ENCODE measurements around the gene OCSTAMP.

Gene OCSTAMP, protein sequence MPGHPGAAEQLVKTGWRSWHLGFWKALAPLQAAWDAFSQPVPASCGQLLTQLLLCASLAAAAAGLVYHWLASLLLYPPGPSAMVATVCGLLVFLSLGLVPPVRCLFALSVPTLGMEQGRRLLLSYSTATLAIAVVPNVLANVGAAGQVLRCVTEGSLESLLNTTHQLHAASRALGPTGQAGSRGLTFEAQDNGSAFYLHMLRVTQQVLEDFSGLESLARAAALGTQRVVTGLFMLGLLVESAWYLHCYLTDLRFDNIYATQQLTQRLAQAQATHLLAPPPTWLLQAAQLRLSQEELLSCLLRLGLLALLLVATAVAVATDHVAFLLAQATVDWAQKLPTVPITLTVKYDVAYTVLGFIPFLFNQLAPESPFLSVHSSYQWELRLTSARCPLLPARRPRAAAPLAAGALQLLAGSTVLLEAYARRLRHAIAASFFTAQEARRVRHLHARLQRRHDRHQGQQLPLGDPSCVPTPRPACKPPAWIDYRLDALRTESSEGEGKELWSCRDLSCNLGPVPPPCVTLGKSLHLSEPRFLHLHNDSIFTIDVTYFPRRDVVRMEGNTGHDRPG

DNA sequence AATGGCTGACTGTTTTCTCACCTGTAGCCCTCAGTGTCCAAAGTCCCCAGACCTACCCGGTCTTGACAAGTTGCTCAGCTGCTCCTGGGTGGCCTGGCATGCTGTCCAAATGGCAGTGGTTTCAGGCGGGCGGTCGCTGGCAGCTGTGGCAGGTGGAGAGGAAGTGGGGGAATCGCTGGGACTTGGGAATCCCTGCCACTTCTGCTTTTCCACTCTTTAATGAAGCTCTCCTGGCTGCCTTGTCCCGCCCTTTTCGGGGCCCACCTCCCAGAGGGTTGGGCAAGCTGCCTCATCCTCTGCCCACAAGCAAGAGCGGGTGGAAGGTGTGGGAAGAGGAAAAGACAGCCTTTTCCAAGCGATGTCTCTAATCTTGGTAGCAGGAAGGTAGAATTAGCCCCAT, at the start of gene OCSTAMP:
Gene OCSTAMP (minus strand): TSS at position 194 of the 400 bp plus-strand sequence. CDS start 94 bp downstream, at position 100.
- DNase-seq = no peak

DNA sequence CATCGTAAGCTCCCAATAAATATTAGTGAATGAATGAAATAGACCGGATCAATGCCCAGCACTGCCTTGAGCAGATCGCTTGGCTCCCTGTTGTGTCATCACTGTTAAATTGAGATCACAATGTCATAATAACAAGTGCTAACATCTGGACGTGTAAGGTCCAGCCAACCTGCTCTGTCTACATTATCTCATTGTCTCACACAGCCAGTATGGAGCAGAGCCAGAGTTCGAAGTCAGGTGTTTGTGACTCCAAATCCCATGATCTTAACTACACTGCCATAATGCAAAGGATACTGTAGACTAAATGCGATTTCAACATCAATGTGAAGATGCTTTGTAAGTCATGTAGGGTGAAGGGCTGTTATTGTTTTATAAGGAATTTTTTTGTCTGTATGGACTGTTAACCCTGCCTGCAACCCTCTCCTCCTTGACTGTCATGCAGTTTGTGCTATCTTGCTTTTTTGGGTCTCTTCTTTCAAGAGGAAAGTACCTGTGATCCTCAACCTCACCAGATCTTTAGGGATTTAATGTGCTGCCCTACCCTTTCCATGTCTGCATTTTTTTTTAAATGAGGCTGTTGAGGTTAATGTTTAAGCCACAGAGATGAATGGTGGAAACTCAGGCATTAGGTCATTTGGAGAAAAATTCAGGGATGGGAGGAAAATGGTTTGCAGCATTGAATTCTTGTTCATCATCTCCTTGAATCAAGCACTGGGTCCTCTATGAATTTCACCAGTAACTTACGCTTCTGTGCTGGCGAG, 49.0 kb upstream of the OCSTAMP start:
- DNase-seq = no peak

- DNase-seq = no peak
These were observed 45.5 kb upstream of the OCSTAMP start for GRCh38 chr20:46595933-46596332.

DNA sequence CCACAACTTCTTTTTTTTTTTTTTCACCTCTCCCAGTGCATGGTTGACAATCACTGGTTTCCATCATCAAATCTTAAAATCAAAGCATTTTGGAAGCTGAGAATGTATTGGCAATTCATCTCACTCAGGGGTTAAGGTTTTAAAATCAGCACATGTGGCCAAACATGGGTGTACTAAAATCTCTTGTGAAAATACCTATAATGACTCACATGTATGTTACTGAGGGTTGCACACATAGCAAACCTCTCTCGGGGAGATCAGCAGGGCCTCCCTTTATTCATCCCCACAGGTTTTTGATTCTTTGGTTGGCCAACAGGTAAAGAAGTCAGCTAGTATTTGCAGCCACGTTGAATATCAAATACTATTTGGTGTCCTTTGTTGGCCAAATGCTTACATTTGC, 44.3 kb upstream of the OCSTAMP start:
- DNase-seq = no peak

GRCh38 chr20:46592580-46593362, 42.3 kb upstream of the OCSTAMP start:
- no peak for DNase-seq

GRCh38 chr20:46590443-46590842, 40.0 kb upstream of the OCSTAMP start:
- DNase-seq = no peak

DNA sequence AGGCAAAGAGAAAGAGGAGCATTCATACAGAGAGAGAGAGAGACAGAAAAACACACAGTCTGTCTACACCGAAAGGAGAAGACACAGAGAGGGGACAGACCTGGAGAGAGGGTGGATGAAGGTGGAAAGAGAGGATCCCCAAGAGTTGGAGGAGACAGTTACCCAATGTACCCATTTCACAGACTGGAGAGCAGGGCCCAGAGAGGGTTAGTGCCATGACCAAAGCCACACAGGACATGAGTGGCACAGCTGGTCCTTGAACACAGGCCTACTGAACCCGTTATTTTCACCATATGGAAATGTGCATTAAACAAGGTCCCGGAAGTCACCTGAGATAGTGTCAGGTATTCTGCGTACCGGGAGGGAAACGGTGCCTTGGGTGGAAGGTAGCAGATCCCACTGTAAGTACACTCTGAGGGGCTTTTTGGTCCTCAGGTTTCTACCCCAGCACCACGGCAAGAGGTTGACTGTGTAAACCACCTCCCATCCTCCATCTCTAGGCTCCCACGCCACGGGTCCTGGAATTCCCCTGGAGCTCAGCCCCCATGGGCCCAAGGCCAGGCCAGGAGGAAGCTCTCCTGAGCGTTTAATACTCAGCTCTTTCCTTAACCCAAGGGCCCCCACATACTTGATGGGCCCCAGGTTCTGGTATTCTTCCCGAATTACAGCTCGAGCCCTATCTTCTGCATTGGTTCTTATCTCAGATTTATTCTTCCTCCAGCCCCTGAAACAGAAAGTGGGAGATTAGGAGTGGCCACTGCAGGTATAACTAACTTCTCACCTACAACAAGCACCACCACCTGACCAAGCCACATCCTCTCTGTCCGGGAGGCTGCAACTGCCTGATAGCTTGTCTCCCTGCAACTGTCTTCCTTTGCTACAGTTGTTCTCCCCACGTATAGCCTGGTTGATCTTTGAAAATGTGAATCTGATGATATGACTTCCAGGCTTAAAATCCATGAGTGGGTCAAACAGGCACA, 38.4 kb upstream of the OCSTAMP start:
- no peak for DNase-seq

GRCh38 chr20:46587986-46588385, 37.5 kb upstream of the OCSTAMP start:
- DNase-seq = no peak

GRCh38 chr20:46586724-46587123, 36.3 kb upstream of the OCSTAMP start:
- no peak for DNase-seq

DNA sequence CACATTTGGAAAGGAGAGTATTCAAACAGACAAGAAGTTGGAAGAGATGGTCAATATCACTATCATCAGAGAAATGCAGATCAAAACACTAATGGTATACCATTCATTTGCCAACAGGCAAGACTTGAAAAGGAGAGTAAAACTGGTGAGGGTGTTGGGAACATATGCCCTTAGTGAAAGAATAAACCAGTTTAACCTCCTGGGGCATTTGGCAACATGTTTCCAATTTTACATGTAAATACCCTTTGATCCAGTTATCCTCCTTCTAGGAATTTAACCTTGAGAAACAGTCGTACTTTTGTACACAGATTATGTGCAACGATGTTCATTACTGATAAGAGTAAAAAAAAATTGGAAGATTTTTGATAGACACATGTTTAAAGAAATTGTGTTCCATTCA, 34.1 kb upstream of the OCSTAMP start:
- DNase-seq = no peak

DNA sequence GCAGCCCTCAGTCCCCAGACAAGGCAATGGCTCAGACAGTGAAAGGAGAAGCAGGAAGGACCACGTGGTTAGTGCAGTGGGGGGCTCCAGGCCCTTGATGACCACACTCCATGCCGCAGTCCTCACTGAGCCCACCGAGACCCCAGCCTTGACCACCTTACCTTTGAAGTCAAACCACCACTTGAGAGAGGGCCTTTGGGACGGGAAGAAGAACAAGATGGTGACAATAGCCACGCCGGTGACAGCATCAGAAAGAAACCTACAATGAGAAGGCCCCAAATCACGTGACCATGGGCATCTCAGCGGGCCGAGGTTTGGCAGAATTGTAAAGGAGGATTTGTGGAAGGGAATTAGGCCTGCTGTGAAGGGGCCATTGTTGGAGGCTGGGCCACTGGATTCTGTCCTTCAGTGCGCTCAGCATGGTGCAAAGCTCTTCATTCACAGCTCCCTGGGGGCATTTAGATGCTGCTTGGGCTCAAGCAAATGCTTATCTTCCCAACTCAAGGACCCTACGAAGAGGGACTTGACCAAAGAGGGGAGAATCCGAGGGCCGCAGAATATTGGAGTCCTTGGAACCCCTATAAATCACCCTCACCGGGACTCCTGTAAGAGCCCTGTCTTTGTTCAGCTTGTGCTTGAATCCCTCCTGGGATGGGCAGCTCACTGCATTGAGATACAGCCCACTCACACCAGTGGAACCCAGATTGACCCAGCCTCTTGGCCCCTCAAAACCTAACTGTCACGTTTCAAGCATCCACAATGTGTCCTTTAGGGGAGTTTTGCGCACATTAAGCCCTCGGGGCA, 33.2 kb upstream of the OCSTAMP start:
- no peak for DNase-seq

- DNase-seq = no peak
These were observed 32.2 kb upstream of the OCSTAMP start for GRCh38 chr20:46582648-46583047.

DNA sequence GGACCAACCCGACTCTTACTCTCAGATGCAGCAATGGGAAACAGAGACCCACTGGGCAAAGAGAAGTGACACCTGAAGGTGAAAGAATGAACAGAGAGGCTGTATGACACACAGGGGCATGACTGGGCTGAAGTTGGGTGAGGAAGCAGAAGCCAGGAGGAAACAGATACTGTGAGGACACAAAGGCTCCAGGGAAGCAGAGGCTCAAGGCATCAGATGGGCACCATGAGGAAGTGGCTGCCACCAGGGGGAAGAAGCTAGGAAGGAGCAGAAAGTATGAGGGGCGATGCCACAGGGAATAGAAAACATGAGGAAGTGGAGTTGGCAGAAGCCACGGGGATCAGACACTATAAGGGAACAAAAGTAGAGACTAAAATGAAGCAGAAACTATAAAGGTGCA, 30.9 kb upstream of the OCSTAMP start:
- DNase-seq = no peak

GRCh38 chr20:46580613-46581205, 30.3 kb upstream of the OCSTAMP start:
- DNase-seq = no peak

DNA sequence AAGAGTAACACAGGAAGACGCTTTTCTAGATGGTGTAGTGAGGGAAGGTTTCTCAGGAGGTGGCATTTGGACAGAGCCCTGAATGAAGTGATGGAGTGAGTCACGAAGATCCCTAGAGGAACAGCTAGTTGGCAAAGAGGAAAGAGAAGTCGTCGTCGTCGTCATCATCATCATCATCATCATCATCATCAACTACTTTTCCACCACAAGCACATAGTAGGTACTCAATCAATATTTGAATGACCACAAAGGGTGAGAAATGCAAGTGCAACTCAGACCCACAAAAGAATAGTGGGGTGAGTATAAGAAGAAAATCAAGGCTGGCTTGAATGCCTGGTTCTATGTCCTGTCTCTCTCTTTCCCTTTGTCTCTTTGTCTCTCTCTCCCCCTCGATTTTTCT, 28.3 kb upstream of the OCSTAMP start:
- DNase-seq = no peak

DNA sequence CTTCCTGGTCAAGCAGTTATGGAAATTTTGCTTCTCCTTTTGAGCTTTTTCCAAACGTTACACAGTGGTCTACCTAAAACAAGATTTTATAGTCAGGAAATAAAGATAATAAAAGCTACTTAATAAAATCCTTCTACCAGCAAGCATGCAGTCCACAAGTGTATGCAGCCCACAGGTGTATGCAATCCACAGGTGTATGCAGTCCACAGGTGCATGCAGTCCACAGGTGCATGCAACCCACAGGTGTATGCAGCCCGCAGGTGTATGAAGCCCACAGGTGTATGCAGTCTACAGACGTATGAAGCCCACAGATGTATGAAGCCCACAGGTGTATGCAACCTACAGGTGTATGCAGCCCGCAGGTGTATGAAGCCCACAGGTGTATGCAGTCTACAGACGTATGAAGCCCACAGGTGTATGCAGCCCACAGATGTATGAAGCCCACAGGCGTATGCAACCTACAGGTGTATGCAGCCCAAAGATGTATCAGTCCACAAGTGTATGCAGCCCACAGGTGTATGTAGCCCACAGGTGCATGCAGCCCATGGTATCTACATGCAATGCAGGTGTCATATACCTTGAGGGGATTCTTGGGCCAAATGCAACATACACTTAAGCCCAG, 26.4 kb upstream of the OCSTAMP start:
- DNase-seq = no peak

DNA sequence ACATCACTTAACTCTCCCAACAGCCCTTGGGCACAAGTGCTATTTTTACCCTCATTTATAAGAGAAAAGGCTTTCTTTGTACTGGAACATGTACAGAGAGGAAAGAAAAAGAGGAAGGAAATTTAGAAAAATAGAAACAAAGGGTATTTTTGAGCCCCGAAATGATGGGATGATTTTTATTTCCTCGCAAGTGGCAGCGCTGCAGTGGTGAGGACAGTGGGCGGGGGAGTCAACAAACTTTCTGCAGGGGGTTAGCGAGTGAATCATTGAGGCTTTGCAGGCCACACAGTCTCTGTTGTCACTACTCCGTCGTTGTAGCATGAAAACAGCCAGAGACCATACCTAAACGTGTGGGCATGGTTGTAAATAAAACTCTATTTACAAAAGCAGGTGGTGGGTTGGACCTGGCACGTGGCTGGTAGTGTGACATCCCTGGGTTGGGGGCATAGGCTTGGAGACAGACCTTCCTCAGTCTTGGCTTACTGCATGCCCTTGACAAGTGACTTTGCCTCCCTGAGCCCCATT, 25.5 kb upstream of the OCSTAMP start:
- no peak for DNase-seq

- no peak for DNase-seq
These were observed 24.9 kb upstream of the OCSTAMP start for GRCh38 chr20:46575394-46575793.

DNA sequence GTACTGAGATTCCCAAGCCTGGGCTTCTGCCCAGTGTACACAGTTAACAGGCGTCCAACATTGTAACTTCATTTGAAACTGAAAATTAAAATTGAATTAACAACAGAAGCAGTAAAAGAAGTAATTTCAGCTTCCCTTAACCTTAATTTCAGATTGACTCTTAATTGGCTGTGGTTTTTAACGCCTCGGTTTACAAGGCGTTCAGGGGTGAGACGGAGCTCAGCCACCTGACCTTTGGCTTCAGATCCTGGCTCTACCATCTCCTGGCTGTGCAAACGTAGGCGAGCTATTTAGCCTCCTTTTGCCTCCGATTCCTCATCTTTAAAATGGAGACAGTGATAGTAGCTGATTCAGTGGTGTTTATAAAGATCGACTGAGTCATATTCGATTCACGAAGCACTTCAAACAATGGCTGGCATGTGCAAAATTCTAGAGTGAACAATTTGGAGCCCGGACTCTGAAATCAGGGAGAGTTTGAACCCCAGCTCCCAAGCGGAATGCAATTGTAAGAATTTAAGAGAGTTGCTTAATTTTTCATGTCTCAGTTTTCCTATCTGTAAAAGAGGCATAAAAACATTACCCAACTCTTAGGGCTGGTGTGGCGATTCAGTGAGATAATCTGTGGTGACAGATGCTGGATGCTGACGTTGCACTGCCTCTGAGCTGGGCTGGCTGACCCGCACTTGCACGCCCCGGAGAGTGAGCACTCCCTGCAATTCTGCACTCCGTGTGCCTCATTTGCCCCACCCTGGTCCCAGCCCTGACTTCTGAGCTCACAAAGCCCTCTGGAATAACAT, 23.5 kb upstream of the OCSTAMP start:
- no peak for DNase-seq

Data from activated effector memory CD4-positive, alpha-beta T cell treated with anti-CD3 and anti-CD28 coated beads, Interleukin-2, amount 50 U/mL, for 16 hours (primary cell).